NCI-H345 treated with DMSO at 0.1 percent for 48 hours (cell line): ENCODE measurements around the gene DNAJC12.
"Not testable (repeated sequence)": the region's sequence is repeated elsewhere in the genome, so short reads cannot be mapped to it uniquely, and the experiment has no call there.

ENCODE experiments used
- DNase-seq: peaks from one replicate; lab custom pipeline; 2025; ENCODE audit not compliant: unreplicated experiment; lab: John Stamatoyannopoulos, UW

Gene DNAJC12

GRCh38 chr10:67764012-67764822 is 73.8 kb downstream of the DNAJC12 start:
- DNase-seq, result peak; percentile 69

- peak; percentile 65 for DNase-seq
These were observed 74.4 kb downstream of the DNAJC12 start for GRCh38 chr10:67763499-67764011.

- DNase-seq, result not testable (repeated sequence)
These were observed 75.4 kb downstream of the DNAJC12 start for GRCh38 chr10:67762567-67762966.

GRCh38 chr10:67760272-67760671 is 77.7 kb downstream of the DNAJC12 start:
- no peak for DNase-seq
